COLO829 (cell line): Measurements from ENCODE around the gene BCL2L12.

Source experiments
- DNase-seq: peaks from one replicate; pipeline ENCODE4 v3.0.0; 2012; ENCODE audit warnings: low spot score

BCL2L12 gene

DNA sequence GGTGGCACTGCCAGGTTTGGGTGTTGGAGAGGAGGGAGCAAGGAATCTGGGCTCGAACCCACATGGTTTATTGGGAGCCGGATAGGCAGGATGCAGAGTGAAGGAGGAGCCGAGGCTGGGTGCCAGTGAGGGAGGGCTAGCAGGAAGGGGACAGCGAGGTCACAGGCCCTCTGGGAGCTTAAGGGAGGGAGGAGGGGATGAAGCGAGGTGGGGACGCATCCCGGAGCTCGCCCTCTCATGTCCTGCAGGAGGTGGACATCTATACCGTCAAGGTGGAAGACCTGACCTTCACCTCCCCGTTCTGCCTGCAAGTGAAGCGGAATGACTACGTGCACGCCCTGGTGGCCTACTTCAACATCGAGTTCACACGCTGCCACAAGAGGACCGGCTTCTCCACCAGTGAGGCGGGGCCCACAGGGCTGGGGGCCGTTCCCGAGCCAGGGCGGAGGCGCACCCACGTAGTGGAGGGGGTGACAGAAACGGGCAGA lies 20.2 kb downstream of the BCL2L12 start:
- DNase-seq, result no peak

DNA sequence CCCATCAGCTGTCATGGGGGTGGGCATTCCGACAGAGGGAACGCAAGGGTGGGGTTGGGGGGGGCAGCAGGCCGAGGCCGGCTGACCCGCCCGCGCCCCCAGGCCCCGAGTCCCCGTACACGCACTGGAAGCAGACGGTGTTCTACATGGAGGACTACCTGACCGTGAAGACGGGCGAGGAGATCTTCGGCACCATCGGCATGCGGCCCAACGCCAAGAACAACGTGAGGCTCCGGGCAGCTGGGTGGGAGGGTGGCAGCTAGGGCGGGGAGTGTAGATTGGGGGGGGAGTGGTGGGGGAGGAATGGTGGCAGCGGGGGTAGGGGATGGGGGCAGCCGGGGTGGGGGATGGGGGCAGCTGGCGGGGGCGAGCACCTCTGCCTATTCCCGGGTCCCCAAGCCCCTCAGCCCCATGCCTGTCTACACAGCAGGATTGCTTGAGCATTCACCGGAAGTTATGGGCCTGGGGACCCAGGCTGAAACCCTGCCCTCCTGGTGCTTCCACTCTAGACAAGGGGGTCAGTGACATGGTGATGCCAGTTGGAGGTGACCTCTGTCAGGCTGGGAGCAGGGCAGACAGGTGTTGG lies 20.9 kb downstream of the BCL2L12 start:
- DNase-seq, result no peak

DNA sequence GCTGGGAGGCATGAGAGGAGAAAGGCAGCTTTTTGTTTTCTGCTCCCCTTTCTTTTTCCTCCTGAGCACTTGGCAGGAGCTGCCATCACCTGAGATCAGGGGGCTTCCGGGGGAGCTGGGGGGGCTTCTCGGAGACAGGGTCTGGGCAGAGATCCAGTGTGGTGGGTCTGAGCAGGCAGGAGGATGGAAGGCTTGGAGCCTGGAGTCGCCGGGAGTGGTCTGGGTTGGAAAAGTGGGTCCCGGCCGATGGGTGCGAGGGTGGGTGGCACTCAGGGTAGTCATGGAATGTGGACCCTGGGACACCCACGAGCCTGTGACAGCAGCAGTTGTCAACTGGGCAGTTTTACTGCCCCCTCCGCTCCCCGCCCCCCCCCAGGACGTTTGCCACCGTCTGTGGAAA lies 21.4 kb downstream of the BCL2L12 start:
- no peak for DNase-seq

DNA sequence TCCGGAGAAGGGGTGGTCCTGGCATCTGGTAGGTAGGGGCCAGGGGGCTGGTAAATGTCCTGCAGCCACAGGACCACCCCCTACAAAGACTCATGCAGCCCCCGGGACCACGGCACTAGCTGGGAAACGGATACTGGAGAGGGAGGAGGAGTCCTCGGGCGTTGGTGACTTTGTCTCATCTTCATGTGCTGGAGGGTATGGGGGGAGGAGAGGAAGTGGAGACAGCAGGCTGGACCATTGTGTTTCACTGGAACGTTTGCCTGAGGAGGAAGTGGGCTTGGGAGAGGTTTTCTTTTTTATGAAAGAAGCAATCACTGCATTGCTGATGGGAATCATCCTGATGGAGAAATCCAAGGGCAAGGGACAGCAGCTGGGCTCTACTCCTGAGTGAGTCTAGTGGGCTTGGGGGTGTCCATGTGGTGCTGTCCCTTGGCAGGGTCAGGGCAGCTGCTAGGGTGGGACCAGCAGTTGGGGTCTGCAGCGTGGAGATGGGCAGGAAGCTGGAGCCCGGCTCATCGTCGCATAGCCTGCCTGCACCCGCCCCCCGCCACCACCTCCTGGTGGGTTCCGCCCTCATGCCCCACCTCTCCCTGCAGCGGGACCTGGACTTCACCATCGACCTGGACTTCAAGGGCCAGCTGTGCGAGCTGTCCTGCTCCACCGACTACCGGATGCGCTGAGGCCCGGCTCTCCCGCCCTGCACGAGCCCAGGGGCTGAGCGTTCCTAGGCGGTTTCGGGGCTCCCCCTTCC lies 22.0 kb downstream of the BCL2L12 start:
- DNase-seq, result no peak

DNA sequence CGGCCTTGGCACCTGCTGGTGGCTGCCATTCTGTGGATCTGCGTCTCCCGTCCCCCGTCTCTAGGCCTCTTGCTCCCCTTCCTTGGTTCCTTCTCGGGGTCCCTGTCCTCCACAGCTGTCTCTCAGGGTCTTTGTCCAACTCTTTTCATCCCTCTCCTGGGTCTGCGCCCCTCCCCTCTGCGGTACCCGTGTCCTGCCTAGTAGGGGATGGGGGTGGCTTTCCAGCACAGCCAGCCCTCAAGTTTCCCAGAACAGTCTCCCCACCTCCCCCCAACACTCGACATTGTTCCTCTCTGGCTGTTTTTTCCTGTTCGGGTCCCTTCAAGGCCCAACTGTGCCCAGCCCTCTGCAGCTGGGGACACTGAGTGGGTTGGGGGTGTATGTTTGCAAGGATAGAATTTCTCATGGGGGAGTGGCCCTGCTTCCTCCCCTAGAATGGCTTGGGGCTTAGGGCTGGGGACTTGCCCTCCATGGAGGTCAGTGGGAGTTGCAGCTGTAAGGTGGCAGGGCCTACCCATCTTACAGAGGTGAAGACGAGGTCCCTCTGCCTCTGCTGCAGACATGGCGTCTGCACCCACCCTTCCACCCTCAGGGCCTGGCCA lies 22.9 kb downstream of the BCL2L12 start:
- DNase-seq, result no peak

DNA sequence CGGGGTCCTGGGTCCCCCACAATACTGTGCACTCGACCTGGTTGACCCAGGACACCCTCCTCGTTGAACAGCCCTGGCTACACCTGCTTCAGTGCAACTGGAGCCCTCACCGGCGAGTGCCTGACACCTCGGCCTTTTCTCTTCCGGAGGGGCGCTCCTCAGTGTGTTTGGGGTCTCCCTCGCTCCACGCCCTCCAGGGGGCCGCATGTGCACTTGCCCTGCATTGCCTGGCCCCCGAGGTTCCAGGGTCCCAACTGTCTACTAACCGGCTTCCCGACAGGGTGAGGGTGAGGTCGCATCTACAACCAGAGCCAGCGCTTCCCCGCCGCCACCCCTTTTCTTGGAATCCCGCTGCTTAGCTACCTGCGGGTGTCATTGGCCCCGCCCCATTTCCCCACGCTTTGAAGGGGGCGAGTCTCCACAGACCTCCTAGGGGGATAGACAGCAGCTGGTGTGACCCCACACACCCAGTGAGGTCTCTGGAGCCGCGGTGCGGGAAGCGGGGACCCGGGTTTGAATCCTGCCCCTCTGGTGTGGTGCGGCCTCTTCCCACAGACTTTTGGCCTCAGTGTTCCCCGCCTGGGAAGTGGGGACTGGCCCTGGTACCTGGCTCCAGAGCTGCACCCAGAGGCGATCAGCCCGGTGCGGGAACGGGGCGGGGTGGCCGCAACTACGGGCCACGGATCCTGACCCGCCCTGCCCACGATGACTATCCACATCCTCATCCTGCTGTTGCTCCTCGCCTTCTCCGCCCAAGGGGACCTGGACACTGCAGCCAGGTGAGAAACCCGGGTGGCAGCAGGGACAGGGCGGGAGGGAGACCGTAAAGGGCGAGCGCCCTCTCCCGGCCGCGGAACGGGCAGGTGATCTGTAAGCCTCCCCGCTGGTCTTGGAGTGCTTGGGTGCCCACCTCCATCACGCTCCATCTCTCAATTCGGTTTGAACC lies 23.7 kb downstream of the BCL2L12 start, which contains the start of gene ADM5:
ADM5 (plus strand) TSS at position 462 of the 946 bp plus-strand sequence; CDS start at position 706, 244 bp downstream.
- no peak for DNase-seq

DNA sequence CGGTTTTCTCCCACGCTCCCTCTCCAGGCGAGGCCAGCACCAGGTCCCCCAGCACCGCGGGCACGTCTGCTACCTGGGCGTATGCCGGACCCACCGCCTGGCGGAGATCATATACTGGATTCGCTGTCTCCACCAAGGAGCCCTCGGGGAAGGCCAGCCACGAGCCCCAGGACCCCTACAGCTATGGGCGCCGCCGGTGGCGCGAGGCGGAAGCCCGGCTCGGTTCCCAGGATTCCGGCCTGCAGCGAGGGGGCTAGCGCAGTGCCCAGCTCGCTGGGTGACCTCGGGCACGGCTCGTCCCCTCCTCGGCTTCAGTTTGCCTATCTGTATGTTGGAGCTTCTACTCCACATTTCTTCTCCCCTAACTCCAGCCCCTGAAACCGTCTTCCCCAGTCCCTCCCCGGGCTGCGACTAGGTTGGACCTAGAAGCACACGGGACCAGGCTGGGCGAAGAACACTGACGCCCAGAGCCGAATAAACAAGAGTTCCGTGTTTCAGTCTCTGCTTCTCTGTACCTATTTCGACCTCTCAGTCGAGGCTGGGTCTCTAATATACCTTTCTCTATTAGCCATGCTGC lies 24.4 kb downstream of the BCL2L12 start:
- no peak for DNase-seq

DNA sequence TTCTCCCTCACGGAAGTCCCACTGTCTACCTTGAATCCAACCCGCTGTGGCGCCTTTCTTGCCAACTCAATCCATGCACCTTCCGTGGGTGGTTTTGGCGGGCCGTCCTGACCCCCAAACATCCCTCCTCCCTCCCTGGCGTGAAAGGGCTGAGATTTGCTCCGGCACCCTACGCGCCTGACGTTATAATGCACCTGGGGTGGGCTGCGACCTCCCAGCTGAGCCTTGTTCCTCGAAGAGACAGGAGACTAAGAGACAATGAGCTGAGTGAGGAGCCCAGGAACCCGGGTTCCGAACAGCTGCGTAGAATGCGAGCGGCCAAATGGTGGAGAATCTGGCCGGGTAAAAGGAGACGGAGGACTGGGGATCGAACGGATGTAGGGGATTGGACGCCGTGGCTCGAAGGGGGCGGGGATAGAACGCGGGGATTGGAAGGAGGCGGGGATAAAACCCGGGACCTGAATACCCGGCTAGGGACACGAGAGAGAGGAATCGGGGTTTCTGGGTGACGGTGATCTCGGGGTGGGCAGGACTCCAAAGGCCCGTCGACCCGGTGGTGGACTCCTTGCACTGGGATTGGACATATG lies 25.0 kb downstream of the BCL2L12 start, which contains the start of gene CPT1C:
CPT1C (plus strand) TSS at position 461 of the 587 bp plus-strand sequence. CDS start 1,137 bp downstream, outside the sequence.
- no peak for DNase-seq

DNA sequence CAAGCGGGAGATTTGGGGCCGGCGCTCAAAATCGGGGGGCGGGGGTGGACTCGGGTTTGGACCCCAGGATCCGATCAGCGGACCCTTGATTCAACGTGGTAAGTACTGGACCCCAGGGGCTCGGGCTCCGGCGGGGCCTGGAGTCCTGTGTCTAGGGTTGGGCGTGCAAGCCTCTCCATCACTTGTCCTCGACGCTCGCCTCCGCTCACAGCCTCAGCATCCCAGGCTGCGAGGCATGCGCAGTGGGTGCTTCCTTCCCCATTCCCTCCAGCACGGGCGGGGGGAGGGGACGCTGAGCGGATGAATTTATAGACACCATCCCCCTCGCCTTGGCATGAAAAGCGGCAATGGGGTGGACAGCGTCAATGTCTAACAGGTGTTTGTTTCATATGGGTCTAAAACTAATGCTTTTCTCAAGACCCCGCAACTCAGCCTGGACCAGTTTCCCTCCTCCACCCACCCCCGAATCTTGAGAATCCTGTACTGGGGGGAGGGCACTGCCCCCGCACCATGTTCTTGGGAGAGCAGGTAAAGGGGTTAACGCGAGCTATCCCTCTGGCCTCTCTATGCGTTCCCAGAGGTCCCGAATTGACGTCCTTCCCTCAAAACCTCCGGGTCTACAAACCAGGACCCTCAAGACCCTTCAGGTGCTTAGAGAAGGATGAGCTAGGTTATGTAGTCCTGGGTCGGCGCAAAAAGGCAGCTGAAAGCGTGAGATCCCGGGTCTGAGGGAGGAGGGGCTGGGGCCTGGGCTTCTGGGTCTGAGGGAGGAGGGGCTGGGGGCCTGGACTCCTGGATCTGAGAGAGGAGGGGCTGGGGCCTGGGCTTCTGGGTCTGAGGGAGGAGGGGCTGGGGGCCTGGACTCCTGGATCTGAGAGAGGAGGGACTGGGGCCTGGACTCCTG lies 25.8 kb downstream of the BCL2L12 start:
- no peak for DNase-seq

DNA sequence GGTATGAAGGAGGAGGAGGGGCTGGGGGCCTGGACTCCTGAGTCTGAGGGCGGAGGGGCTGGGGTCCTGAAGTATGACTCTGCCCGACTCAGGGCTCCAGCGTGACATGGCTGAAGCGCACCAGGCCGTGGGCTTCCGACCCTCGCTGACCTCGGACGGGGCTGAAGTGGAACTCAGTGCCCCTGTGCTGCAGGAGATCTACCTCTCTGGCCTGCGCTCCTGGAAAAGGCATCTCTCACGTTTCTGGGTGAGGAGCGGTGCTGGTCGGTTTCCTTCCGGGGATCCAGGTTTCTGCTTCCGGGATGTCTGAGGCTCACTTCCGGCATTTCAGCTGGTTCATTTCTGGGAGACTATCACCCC lies 26.4 kb downstream of the BCL2L12 start:
- DNase-seq, result no peak

DNA sequence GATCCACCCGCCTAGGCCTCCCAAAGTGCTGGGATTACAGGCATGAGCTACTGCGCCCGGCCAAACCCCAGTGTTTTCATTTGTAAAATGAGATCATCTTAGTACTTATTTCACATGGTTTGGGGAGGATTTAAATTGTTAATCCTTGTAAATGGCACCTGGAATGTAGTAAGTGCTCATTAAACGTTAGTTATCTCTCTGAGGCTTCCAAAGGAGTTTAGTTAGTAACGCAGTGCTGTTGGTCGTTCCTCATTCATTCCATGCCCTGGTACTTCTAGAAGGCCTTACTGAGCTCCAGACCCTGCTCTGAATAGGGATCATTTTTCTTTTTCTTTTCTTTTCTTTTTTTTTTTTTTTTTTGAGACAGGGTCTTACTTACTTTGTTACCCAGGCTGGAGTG lies 30.4 kb downstream of the BCL2L12 start:
- DNase-seq, result no peak

DNA sequence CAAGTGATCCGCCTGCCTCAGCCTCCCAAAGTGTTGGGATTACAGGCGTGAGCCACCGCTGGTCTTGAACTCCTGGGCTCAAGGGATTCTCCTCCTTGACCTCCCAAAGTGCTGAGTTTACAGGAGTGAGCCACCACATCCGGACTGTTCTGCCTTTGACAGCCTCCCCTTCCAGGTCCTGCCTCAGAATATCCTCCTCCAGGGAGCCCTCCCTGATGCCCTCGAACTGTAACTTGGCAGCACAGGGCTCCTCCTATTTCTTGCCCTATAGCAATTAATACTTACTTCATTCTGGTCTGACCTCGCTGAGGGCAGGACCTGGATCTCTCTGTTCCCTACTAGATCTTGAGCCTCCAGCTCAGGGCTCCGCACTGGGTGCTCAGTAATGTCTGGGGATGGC lies 31.1 kb downstream of the BCL2L12 start:
- no peak for DNase-seq

DNA sequence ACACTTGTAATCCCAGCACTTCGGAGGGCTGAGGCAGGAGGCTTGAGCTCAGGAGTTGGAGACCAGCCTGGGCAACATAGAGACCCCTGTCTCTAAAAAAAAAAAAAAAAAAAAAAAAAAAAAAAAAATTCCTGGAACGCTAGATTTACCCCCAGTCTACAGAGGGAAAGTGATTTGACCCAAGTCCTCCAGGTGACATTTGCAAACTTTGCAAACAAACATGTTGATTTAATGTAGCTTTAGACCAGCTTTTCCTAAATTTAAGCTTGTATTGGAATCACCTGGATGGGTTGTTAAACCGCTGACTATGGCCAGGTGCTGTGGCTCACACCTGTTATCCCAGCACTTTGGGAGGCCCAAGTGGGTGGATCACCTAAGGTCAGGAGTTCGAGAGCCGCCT lies 33.6 kb downstream of the BCL2L12 start:
- DNase-seq, result no peak

DNA sequence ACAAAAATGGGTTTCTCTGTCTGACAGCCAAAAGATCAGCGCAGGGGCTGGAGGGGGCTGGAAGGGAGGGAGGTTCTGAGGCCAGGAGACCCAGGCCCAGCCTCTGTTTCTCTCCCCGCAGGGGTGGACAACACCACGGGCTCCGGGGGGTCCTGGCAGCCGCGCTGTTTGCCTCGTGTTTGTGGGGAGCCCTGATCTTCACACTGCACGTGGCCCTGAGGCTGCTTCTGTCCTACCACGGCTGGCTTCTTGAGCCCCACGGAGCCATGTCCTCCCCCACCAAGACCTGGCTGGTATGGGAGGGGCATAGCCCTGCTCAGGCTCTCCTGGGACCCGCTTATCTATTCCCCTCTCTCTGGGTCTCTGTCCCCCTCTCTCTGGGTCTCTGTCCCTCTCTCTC lies 34.8 kb downstream of the BCL2L12 start:
- DNase-seq, result no peak

DNA sequence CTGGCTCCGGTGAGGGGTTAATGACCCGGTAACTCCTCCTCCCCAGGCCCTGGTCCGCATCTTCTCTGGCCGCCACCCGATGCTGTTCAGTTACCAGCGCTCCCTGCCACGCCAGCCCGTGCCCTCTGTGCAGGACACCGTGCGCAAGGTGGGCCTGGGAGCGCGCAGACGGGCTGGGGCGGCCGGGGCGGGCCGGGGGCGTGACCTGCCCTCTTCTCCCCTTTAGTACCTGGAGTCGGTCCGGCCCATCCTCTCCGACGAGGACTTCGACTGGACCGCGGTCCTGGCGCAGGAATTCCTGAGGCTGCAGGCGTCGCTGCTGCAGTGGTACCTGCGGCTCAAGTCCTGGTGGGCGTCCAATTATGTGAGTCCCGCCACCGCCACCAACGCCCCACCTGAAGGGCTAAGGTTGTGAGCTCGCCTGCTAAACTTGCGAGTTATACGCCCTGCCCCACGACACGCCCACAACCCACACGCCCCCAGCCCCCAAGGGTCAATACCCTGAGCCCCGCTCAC lies 35.6 kb downstream of the BCL2L12 start:
- DNase-seq, result no peak

DNA sequence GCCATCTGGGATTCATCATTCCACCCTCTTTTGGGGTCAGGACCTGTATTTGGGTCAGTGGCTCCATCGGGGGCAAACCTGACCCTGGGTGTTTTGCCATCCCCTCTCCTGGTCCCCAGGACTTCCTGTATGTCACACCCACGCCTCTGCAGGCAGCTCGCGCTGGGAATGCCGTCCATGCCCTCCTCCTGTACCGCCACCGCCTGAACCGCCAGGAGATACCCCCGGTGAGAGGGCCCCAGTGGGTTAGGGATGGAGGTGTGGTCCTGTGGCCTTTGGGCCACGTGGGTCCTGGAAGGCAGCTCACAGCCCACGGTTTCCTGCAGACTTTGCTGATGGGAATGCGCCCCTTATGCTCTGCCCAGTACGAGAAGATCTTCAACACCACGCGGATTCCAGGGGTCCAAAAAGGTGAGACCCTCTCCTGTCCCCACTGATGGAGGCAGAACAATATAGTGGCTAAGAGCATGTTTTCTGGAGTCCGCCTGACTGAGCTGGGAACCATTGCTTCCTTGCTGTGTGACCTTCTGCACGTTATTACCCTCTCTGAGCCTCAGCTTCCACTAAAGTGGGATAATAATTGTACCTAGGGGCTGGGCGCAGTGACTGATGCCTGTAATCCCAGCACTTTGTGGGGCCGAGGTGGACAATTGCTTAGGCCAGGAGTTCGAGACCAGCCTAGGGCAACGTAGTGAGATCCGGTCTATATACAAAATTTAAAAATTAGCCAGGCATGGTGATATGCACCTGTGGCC lies 39.3 kb downstream of the BCL2L12 start:
- no peak for DNase-seq

DNA sequence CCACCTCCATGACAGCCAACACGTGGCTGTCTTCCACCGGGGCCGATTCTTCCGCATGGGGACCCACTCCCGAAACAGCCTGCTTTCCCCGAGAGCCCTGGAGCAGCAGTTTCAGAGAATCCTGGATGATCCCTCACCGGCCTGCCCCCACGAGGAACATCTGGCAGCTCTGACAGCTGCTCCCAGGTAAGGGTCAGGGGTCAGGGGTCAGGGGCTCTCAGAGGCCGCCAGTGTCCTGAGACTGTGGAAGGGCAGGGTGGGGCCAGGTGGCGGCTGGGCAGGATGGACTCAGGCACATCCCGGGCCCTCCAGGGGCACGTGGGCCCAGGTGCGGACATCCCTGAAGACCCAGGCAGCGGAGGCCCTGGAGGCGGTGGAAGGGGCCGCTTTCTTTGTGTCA lies 40.2 kb downstream of the BCL2L12 start:
- no peak for DNase-seq

DNA sequence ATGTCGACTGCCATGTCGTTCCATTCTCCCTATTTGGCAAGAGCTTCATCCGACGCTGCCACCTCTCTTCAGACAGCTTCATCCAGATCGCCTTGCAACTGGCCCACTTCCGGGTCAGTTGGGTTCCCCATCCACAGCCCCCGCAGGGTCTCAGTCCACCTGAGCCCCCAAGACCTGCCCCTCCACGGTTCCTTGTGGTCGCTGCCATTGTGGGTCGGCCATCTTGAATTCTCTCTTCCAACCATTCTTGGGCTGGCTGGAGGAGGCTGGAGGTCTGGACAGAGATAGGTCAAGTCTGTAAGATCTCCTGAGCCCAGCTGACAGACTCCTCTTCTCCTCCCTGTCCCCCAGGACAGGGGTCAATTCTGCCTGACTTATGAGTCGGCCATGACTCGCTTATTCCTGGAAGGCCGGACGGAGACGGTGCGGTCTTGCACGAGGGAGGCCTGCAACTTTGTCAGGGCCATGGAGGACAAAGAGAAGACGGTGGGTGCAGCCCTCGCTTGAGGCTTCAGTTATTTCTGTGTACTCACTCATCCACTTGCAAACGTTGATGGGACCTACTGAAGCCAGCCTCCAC lies 44.7 kb downstream of the BCL2L12 start:
- DNase-seq, result no peak

DNA sequence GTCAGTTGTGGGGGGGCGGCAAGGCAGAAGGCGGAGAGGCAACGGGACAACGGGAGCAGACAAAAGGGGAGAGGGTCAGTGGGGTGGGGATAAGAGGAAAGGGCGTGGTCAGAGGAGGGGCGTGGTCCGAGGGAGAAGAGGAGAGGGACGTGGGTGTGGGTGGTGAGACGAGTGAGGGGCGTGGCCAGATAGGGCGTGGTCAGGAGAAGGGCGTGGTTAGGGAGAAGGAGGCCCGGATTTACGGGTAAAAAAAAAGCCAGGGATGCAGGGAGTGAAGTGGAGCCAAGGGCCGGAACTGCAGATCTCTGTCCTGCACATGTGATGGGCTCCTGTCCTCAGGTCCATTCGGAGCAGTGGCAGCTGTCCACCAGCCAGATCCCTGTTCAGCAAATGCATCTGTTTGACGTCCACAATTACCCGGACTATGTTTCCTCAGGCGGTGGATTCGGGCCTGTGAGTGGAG lies 46.7 kb downstream of the BCL2L12 start:
- DNase-seq, result peak; percentile 95
